Neuronal stem cell (in vitro differentiated cells): ENCODE measurements around the gene FUT6.
A peak's percentile ranks its signal among the peaks of the same experiment; 100 is the strongest.

ENCODE experiments used
- DNase-seq: peaks from one replicate; pipeline ENCODE4 v3.0.0-alpha.2; 2013; ENCODE audit warnings: low spot score
- H2AFZ ChIP-seq: one replicate; pipeline ENCODE4 v1.6.1; 2013; ENCODE audit warnings: mild to moderate bottlenecking, low read length, inconsistent platforms
- H2AK5ac ChIP-seq: 2 replicates; pipeline ENCODE4 v1.6.1; 2013; ENCODE audit warnings: low read depth, mild to moderate bottlenecking, inconsistent platforms, low read length, moderate library complexity, mixed read lengths
- H2BK120ac ChIP-seq: 2 replicates; pipeline ENCODE4 v1.6.1; 2013; ENCODE audit warnings: low read depth, mild to moderate bottlenecking, inconsistent platforms, low read length, moderate library complexity, mixed read lengths
- H2BK12ac ChIP-seq: one replicate; pipeline ENCODE4 v1.6.1; 2013; ENCODE audit warnings: low read length, inconsistent platforms
- H2BK15ac ChIP-seq: 2 replicates; pipeline ENCODE4 v1.6.1; 2013; ENCODE audit warnings: mild to moderate bottlenecking, low read length, inconsistent platforms, mixed read lengths
- H2BK5ac ChIP-seq: one replicate; pipeline ENCODE4 v1.6.1; 2013; ENCODE audit warnings: inconsistent platforms, mild to moderate bottlenecking, low read length, moderate library complexity
- H3K14ac ChIP-seq: one replicate; pipeline ENCODE4 v1.6.1; 2013; ENCODE audit warnings: low read length, inconsistent platforms
- H3K18ac ChIP-seq: 2 replicates; pipeline ENCODE4 v1.6.1; 2013; ENCODE audit warnings: low read length, inconsistent platforms
- H3K23ac ChIP-seq: 2 replicates; pipeline ENCODE4 v1.6.1; 2013; ENCODE audit warnings: low read depth, mild to moderate bottlenecking, mixed read lengths, low read length, inconsistent platforms; ENCODE audit not compliant: poor library complexity
- H3K27ac ChIP-seq: replicated peaks from 3 replicates; pipeline ENCODE4 v1.5.1; 2013; ENCODE audit warnings: low read length, inconsistent platforms
- H3K27me3 ChIP-seq, 3 experiments: 2 replicates each; pipeline ENCODE4 v1.6.1; 2013; ENCODE audit warnings: low read length in 3 of 3, mild to moderate bottlenecking in 2 of 3, inconsistent platforms in 1 of 3, low read depth in 1 of 3, mixed read lengths in 1 of 3, moderate library complexity in 1 of 3; ENCODE audit not compliant: control insufficient read depth in 3 of 3, insufficient read depth in 3 of 3
- H3K36me3 ChIP-seq, 2 donors: replicated peaks in 1 of 2; 2 replicates each; pipeline ENCODE4 v1.6.1; 2013; ENCODE audit warnings: low read length in 2 of 2; ENCODE audit not compliant: control insufficient read depth in 2 of 2, insufficient read depth in 2 of 2
- H3K4ac ChIP-seq: 2 replicates; pipeline ENCODE4 v1.6.1; 2013; ENCODE audit warnings: inconsistent platforms, mild to moderate bottlenecking, low read length, moderate library complexity
- H3K4me1 ChIP-seq, 2 donors: 1 replicate in 1 of 2; 2 replicates in 1 of 2; pipeline ENCODE4 v1.6.1; 2013; ENCODE audit warnings: low read length in 2 of 2, low read depth in 1 of 2; ENCODE audit not compliant: control insufficient read depth in 2 of 2, insufficient read depth in 1 of 2
- H3K4me2 ChIP-seq: one replicate; pipeline ENCODE4 v1.6.1; 2013; ENCODE audit warnings: mild to moderate bottlenecking, low read length, inconsistent platforms; ENCODE audit not compliant: insufficient read depth, poor library complexity, severe bottlenecking
- H3K4me3 ChIP-seq, 2 donors: 2 replicates each; pipeline ENCODE4 v1.5.1; 2013; ENCODE audit warnings: low read length in 2 of 2, mild to moderate bottlenecking in 2 of 2, inconsistent platforms in 1 of 2, moderate library complexity in 1 of 2
- H3K79me1 ChIP-seq: one replicate; pipeline ENCODE4 v1.6.1; 2013; ENCODE audit warnings: low read depth, mild to moderate bottlenecking, inconsistent platforms, low read length, moderate library complexity
- H3K9ac ChIP-seq: one replicate; pipeline ENCODE4 v1.6.1; 2013; ENCODE audit warnings: mild to moderate bottlenecking, low read depth, low read length, inconsistent platforms; ENCODE audit not compliant: poor library complexity
- H3K9me3 ChIP-seq, 2 donors: replicated peaks in 1 of 2; 2 replicates each; pipeline versions ENCODE3 to v1.6.1; 2013; ENCODE audit warnings: low read length in 2 of 2, mild to moderate bottlenecking in 2 of 2, inconsistent platforms in 1 of 2, low read depth in 1 of 2, mixed read lengths in 1 of 2, moderate library complexity in 1 of 2; ENCODE audit not compliant: control insufficient read depth in 2 of 2, insufficient read depth in 1 of 2
- H4K8ac ChIP-seq: one replicate; pipeline ENCODE4 v1.6.1; 2013; ENCODE audit warnings: low read depth, mild to moderate bottlenecking, inconsistent platforms, low read length, moderate library complexity
- H4K91ac ChIP-seq: one replicate; pipeline ENCODE4 v1.6.1; 2013; ENCODE audit warnings: low read length, low read depth, mild to moderate bottlenecking, inconsistent platforms; ENCODE audit not compliant: poor library complexity
- WGBS, 2 donors: extraction: QIAGEN DNeasy Blood & Tissue Kit; methylation state at CpG; one replicate each; pipeline ENCODE4 v1.1.7; 2013; ENCODE audit warnings: missing lambda C conversion rate in 2 of 2, mixed read lengths in 1 of 2; ENCODE audit not compliant: insufficient read length in 2 of 2, insufficient replicate concordance in 1 of 2; ENCODE audit errors: extremely low coverage in 2 of 2; 5-methylcytosine and 5-hydroxymethylcytosine counted together

Gene FUT6

GRCh38 chr19:5806133-5806489, 33.4 kb downstream of the FUT6 start:
- Histone ChIP-seq H3K27ac (no peak overlapping the region), H3K27me3 (peaks cover 0 to 13% (median 13%) of the 10 kb centered on the region in 3 experiments), H2BK120ac (no peak overlapping the region), H3K4me1 (peaks cover 18 to 24% of the 10 kb centered on the region in 2 donors), H3K9ac (peak overlapping the region; percentile 70), H2AFZ (peak overlapping the region; percentile 92), H4K8ac (no peak overlapping the region), H3K36me3 (no peaks in the 10 kb centered on the region), H3K9me3 (peaks cover 0 to 5% of the 10 kb centered on the region in 2 donors), H2BK15ac (peak overlapping the region; percentile 96), H3K4me2 (peak overlapping the region; percentile 32), H2AK5ac (peak overlapping the region; percentile 58), H3K14ac (no peak overlapping the region), H4K91ac (peak overlapping the region; percentile 72), H3K79me1 (peaks cover 7% of the 10 kb centered on the region), H3K23ac (peak overlapping the region; percentile 43), H2BK12ac (no peak overlapping the region), H3K4ac (no peak overlapping the region), H2BK5ac (peak overlapping the region; percentile 45), H3K4me3 (peak overlapping the region in 1 of 2 donors; percentile 29), H3K18ac (peak overlapping the region; percentile 89)
- no CpG with 5 or more reads among the region's 6 CpGs for WGBS, 2 donors
- DNase-seq = no peak

GRCh38 chr19:5805462-5806132, 33.9 kb downstream of the FUT6 start:
- H2AFZ ChIP-seq = peak overlapping the region; percentile 92
- DNase-seq = peak; percentile 82
- H3K9ac ChIP-seq = peak overlapping the region; percentile 81
- WGBS, 2 donors = no CpG with 5 or more reads among the region's 46 CpGs
- peak overlapping the region; percentile 45 to 76 for H3K4me3 ChIP-seq
- H3K23ac ChIP-seq = peak overlapping the region; percentile 43
- peaks cover 7% of the 10 kb centered on the region for H3K79me1 ChIP-seq
- no peak overlapping the region for H3K4ac ChIP-seq
- peaks cover 0 to 13% (median 13%) of the 10 kb centered on the region in 3 experiments for H3K27me3 ChIP-seq
- H3K18ac ChIP-seq = peak overlapping the region; percentile 83
- no peak overlapping the region for H2AK5ac ChIP-seq
- H3K36me3 ChIP-seq = no peaks in the 10 kb centered on the region
- peaks cover 0 to 5% of the 10 kb centered on the region in 2 donors for H3K9me3 ChIP-seq
- H3K14ac ChIP-seq = peak overlapping the region; percentile 56
- H2BK12ac ChIP-seq = no peak overlapping the region
- H4K8ac ChIP-seq = no peak overlapping the region
- no peak overlapping the region for H4K91ac ChIP-seq
- H2BK15ac ChIP-seq = peak overlapping the region; percentile 96
- no peak overlapping the region for H3K27ac ChIP-seq
- no peak overlapping the region for H2BK5ac ChIP-seq
- no peak overlapping the region for H2BK120ac ChIP-seq
- H3K4me1 ChIP-seq = peaks cover 18 to 24% of the 10 kb centered on the region in 2 donors
- peak overlapping the region; percentile 66 for H3K4me2 ChIP-seq

- Histone ChIP-seq H3K4ac (peak within 1 kb of the TSS; percentile 37), H3K9me3 (peaks cover 0 to 5% of the 10 kb centered on the region in 2 donors), H3K27ac (no peak within 1 kb of the TSS), H3K14ac (peak within 1 kb of the TSS; percentile 56), H3K4me3 (peak within 1 kb of the TSS; percentile 45 to 76), H2AFZ (peak within 1 kb of the TSS; percentile 94), H4K91ac (no peak within 1 kb of the TSS), H3K27me3 (peaks cover 0 to 13% (median 13%) of the 10 kb centered on the region in 3 experiments), H4K8ac (no peak within 1 kb of the TSS), H2BK120ac (no peak within 1 kb of the TSS), H3K23ac (peak within 1 kb of the TSS; percentile 80), H3K9ac (peak within 1 kb of the TSS; percentile 81), H2BK5ac (peak within 1 kb of the TSS; percentile 13), H3K4me2 (peak within 1 kb of the TSS; percentile 66), H2AK5ac (peak within 1 kb of the TSS; percentile 98), H3K79me1 (peaks cover 7% of the 10 kb centered on the region), H3K4me1 (peaks cover 18 to 26% of the 10 kb centered on the region in 2 donors), H3K18ac (peak within 1 kb of the TSS; percentile 91), H2BK15ac (peak within 1 kb of the TSS; percentile 81), H2BK12ac (peak within 1 kb of the TSS; percentile 73), H3K36me3 (no peaks in the 10 kb centered on the region)
- DNase-seq = peak; percentile 50
- no CpG with 5 or more reads among the region's 107 CpGs for WGBS, 2 donors
Measured at GRCh38 chr19:5804516-5805461, 34.7 kb downstream of the FUT6 start, which contains the start of gene NRTN. Gene NRTN, plus strand, starts transcription at chr19:5805067. Its CDS starts 19,099 bp downstream, at chr19:5824166.
